GM21515 (cell line): ENCODE results near the gene CDK5RAP1.

ENCODE experiments used
- ATAC-seq: cut with Tn5 transposase; IDR thresholded peaks from one replicate; pipeline ENCODE4 v1.9.1; 2021; ENCODE audit not compliant: unreplicated experiment

CDK5RAP1 gene

DNA sequence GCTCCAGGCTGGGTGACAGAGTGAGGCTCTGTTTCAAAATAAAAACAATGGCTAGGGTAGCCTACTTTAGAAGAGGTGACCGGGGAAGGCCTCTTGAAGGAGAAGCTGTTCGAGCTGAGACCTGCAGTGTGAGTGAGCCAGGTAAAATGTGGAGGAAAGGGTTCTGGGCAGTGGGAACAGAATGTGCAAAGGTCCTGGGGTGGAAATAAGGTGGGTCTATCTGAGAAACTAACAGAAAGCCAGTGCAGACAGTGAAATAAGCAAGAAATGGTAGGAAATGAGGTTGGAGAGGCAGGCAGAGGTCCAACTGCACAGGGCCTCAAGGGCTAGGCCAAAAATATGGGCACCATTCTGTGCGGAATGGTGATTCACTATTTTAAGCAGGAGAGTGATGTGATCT lies 64.9 kb downstream of the CDK5RAP1 start:
- ATAC-seq = no peak

GRCh38 chr20:33334111-33334510 lies 67.2 kb downstream of the CDK5RAP1 start:
- ATAC-seq = no peak

- no peak for ATAC-seq
Observed at GRCh38 chr20:33333616-33334015, 67.7 kb downstream of the CDK5RAP1 start.

DNA sequence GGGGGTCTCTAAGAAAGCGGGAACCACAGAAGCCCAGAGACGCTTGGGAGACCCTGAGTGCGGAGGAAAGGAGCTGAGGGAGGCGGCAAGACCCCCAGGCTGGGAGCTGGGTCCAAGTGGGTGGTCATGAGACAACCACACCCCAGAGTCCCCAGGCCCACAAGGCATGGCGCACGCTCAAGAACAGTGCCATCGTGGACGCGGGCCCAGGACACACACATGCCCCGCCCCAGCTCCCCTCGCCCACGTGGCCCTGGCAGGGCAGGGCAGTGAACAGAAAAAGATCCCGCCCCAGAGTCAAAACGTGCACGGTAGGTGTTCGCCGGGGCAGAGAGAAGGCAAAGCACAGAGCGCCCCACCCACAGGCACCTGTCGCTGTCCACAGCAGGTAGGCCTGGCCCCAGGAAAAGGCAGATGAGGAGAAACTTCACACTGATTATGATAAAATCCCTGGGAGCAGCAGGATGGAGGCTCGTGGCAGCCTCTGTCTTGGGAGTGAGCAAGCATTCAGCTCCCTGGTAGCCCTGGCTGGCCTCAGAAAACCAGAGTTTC lies 68.3 kb downstream of the CDK5RAP1 start:
- no peak for ATAC-seq

GRCh38 chr20:33328157-33329137 lies 72.9 kb downstream of the CDK5RAP1 start:
- no peak for ATAC-seq

DNA sequence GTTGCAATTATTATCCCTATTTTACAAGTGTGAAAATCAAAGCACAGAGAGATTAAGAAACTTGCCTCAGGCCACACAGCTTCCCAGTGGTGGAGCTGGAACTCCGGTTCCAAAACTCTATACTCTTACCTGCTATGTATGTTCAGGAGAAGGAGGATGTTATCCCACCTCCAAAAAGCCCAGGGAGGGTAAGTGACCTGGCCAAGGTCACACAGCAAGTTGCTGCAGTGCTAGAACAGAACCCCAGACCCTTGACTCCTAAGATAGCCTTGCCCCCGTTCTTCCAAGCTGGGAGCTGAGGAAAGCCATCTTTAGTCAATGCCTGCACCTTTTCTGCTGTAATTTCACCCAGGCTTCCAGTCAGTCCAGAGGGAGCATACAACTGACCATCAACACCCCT lies 76.0 kb downstream of the CDK5RAP1 start:
- ATAC-seq = no peak

GRCh38 chr20:33323236-33323635 lies 78.1 kb downstream of the CDK5RAP1 start:
- no peak for ATAC-seq

GRCh38 chr20:33322456-33322855 lies 78.9 kb downstream of the CDK5RAP1 start:
- no peak for ATAC-seq

- ATAC-seq = no peak
Observed at GRCh38 chr20:33320006-33320405, 81.3 kb downstream of the CDK5RAP1 start.

- no peak for ATAC-seq
Observed at GRCh38 chr20:33318096-33318429, 83.3 kb downstream of the CDK5RAP1 start.

- no peak for ATAC-seq
Observed at GRCh38 chr20:33317424-33318095, 83.8 kb downstream of the CDK5RAP1 start.

DNA sequence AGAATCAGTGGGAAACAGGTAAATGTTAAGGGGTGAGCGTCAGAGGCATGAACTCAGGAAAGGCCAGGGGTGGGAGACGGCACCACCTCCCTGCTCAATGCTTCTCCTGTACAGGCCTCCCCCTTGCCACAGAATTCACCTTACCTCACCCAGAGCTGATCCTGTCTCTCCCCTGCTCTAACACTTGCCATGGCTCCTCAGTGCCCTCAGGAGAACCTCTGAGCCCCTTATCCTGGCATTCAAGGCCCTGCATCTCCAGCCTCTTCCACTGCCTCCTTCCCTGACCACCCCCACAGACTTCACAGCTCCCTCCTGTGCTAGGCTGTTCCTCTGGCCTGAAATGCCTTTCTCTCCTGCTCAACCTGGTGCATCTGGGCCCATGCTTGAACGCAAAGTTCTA lies 84.4 kb downstream of the CDK5RAP1 start:
- no peak for ATAC-seq

- no peak for ATAC-seq
Observed at GRCh38 chr20:33316343-33316742, 85.0 kb downstream of the CDK5RAP1 start.

DNA sequence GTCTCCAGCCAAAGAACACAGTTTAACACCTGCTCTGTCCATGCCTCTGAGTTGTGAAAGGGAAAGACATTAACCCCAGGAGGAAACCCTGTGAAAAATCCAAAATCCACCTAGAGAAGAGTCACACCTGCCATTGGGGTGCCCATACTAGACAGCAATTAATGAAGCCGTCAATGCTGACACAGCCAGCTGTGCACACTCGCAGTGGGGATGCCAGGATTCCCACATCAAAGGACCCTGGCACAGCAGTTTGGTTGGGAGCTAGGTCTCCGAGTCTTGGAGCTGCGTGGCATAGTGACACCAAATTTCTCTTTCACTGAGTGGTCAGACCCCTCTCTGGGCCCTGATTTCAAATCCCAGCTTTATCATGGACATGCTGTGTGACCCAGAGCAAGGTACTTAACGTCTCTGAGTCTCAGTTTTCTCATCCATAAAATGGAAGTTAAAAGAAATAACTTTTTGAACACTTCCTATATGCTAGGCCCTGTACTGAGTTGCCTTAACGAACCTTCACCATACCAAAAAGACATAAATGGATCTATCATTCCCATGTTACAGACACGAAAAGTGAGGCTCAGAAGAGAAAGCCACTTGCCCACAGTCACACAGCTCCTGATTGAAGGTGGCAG lies 87.5 kb downstream of the CDK5RAP1 start:
- ATAC-seq = no peak

DNA sequence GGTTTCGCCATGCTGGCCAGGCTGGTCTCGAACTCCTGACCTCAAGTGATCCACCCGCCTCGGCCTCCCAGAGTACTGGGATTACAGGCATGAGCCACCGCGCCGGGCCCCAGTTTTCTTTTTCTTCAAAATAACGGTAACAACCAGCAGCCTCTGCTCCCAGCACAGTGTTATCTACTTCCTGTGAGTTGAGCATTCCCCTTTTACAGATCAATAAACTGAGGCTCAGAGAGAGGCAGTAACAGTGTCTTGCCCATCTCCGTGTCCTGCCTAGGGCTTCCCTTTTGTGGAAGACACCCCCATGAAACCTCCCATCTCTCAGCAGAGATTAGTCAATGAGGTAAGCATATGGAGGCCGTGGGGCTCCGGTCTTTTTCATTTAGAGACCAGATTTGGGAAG lies 88.7 kb downstream of the CDK5RAP1 start:
- ATAC-seq = no peak

- no peak for ATAC-seq
Observed at GRCh38 chr20:33311996-33312395, 89.3 kb downstream of the CDK5RAP1 start.

- no peak for ATAC-seq
Observed at GRCh38 chr20:33311011-33311410, 90.3 kb downstream of the CDK5RAP1 start.

GRCh38 chr20:33310327-33310899 lies 90.9 kb downstream of the CDK5RAP1 start:
- no peak for ATAC-seq

GRCh38 chr20:33309631-33310030 lies 91.7 kb downstream of the CDK5RAP1 start:
- no peak for ATAC-seq
